IMR-90 (cell line): Measurements from ENCODE around the gene ASB5. TPM values are rescaled to one million over a fixed set of nuclear protein-coding genes. Genes with fewer than 3 reads are reported as not detected.
"Not testable (repeated sequence)": the region's sequence is repeated elsewhere in the genome, so short reads cannot be mapped to it uniquely, and the experiment has no call there.

Source experiments
- ATAC-seq: fragments of 200-7000 bp; cut with Tn5 transposase; 2 replicates; pipeline ENCODE4 v1.9.1; 2020; ENCODE audit warnings: low read depth, mild to moderate bottlenecking, moderate library complexity
- BruUV-seq: library from RNA; stranded (reverse); fragments of 400-500 nt; replicated peaks from 2 replicates; lab custom pipeline; 2021; lab: Mats Ljungman, UMichigan
- CTCF ChIA-PET: fragments of 300-600 bp; formaldehyde crosslinking; extraction: SDS; loops from one replicate; lab custom pipeline; 2021; ENCODE audit warnings: antibody characterized with exemption; lab: Yijun Ruan, JAX
- POLR2A ChIA-PET: fragments of 300-600 bp; sonication (Branson Sonifier 250); formaldehyde crosslinking; loops from one replicate; lab custom pipeline; 2022; ENCODE audit warnings: antibody characterized with exemption; ENCODE audit not compliant: unreplicated experiment; lab: Charles Lee
- DNase-seq: peaks from one replicate; pipeline ENCODE4 v3.0.0; 2013
- H2AFZ ChIP-seq: replicated peaks from 2 replicates; pipeline ENCODE3; 2013; ENCODE audit warnings: low read length, mild to moderate bottlenecking; ENCODE audit not compliant: poor library complexity
- H2AK5ac ChIP-seq: 2 replicates; pipeline ENCODE4 v1.6.1; 2013; ENCODE audit warnings: low read depth, low read length, inconsistent platforms
- H2AK9ac ChIP-seq: replicated peaks from 2 replicates; pipeline ENCODE3; 2013; ENCODE audit warnings: mild to moderate bottlenecking, low read depth, low read length, moderate library complexity; ENCODE audit not compliant: poor library complexity
- H2BK120ac ChIP-seq: 2 replicates; pipeline ENCODE4 v1.6.1; 2013; ENCODE audit warnings: low read depth, low read length, inconsistent platforms
- H2BK15ac ChIP-seq: 3 replicates; pipeline ENCODE4 v1.6.1; 2013; ENCODE audit warnings: low read depth, low read length, inconsistent platforms
- H2BK20ac ChIP-seq: 2 replicates; pipeline ENCODE4 v1.6.1; 2013; ENCODE audit warnings: low read depth, mild to moderate bottlenecking, inconsistent platforms, low read length, moderate library complexity
- H2BK5ac ChIP-seq: 2 replicates; pipeline ENCODE4 v1.6.1; 2013; ENCODE audit warnings: mild to moderate bottlenecking, low read depth, low read length, inconsistent platforms; ENCODE audit not compliant: poor library complexity, severe bottlenecking
- H3K14ac ChIP-seq: replicated peaks from 2 replicates; pipeline ENCODE4 v1.6.1; 2013; ENCODE audit warnings: low read depth, low read length, inconsistent platforms
- H3K18ac ChIP-seq: 2 replicates; pipeline ENCODE4 v1.6.1; 2013; ENCODE audit warnings: low read depth, low read length, control low read depth
- H3K23ac ChIP-seq: 2 replicates; pipeline ENCODE4 v1.6.1; 2013; ENCODE audit warnings: low read depth, low read length, inconsistent platforms
- H3K27ac ChIP-seq: 2 replicates; pipeline ENCODE4 v1.5.1; 2013; ENCODE audit warnings: mild to moderate bottlenecking, control low read depth, low read length; ENCODE audit not compliant: insufficient read depth
- H3K27me3 ChIP-seq: 2 replicates; pipeline ENCODE4 v1.6.1; 2013; ENCODE audit warnings: low read length; ENCODE audit not compliant: control insufficient read depth, insufficient read depth
- H3K36me3 ChIP-seq: 2 replicates; pipeline ENCODE4 v1.6.1; 2013; ENCODE audit warnings: low read length, mixed read lengths; ENCODE audit not compliant: control insufficient read depth, insufficient read depth
- H3K4ac ChIP-seq: 2 replicates; pipeline ENCODE4 v1.6.1; 2013; ENCODE audit warnings: low read depth, low read length, inconsistent platforms
- H3K4me1 ChIP-seq: 2 replicates; pipeline ENCODE4 v1.6.1; 2013; ENCODE audit warnings: low read length, mixed read lengths; ENCODE audit not compliant: control insufficient read depth, insufficient read depth
- H3K4me2 ChIP-seq: 2 replicates; pipeline ENCODE4 v1.6.1; 2013; ENCODE audit warnings: low read depth, mild to moderate bottlenecking, control low read depth, low read length, moderate library complexity
- H3K4me3 ChIP-seq: 2 replicates; pipeline ENCODE4 v1.5.1; 2013; ENCODE audit warnings: low read depth, mild to moderate bottlenecking, control low read depth, low read length, moderate library complexity; ENCODE audit not compliant: insufficient read depth
- H3K56ac ChIP-seq: 2 replicates; pipeline ENCODE4 v1.6.1; 2013; ENCODE audit warnings: low read length, inconsistent platforms; ENCODE audit not compliant: insufficient read depth; ENCODE audit errors: extremely low read depth
- H3K79me1 ChIP-seq, 2 experiments: 2 replicates each; pipeline ENCODE4 v1.6.1; 2013; ENCODE audit warnings: low read length in 2 of 2, inconsistent platforms in 1 of 2, low read depth in 1 of 2
- H3K9ac ChIP-seq: 2 replicates; pipeline ENCODE4 v1.6.1; 2013; ENCODE audit warnings: low read depth, low read length, control low read depth
- H3K9me1 ChIP-seq: 2 replicates; pipeline ENCODE4 v1.6.1; 2013; ENCODE audit warnings: low read length, inconsistent platforms; ENCODE audit not compliant: insufficient read depth
- H3K9me3 ChIP-seq: 2 replicates; pipeline ENCODE4 v1.6.1; 2013; ENCODE audit warnings: low read length; ENCODE audit not compliant: control insufficient read depth, insufficient read depth
- H4K20me1 ChIP-seq: 2 replicates; pipeline ENCODE4 v1.6.1; 2013; ENCODE audit warnings: low read length, inconsistent platforms; ENCODE audit not compliant: insufficient read depth
- H4K5ac ChIP-seq: 2 replicates; pipeline ENCODE4 v1.6.1; 2013; ENCODE audit warnings: mild to moderate bottlenecking, low read depth, low read length, control low read depth
- H4K8ac ChIP-seq, 2 experiments: 2 replicates each; pipeline ENCODE4 v1.6.1; 2013; ENCODE audit warnings: low read depth in 2 of 2, low read length in 2 of 2, control low read depth in 1 of 2, inconsistent platforms in 1 of 2
- H4K91ac ChIP-seq: 2 replicates; pipeline ENCODE4 v1.6.1; 2013; ENCODE audit warnings: low read depth, low read length, inconsistent platforms; ENCODE audit not compliant: insufficient read depth
- CEBPB ChIP-seq: IDR thresholded peaks from 2 replicates; pipeline ENCODE4 v1.6.1; 2012; ENCODE audit warnings: low read depth, low read length, improper control_type of control experiment
- RCOR1 ChIP-seq: IDR thresholded peaks from 2 replicates; pipeline ENCODE4 v1.6.1; 2012; ENCODE audit warnings: mild to moderate bottlenecking, low read length, improper control_type of control experiment; ENCODE audit not compliant: insufficient replicate concordance
- WGBS, 2 experiments: methylation state at CpG; one replicate each; pipeline versions ENCODE4 v1.1.5 to v1.1.7; 2013; ENCODE audit warnings: missing lambda C conversion rate in 2 of 2; ENCODE audit not compliant: insufficient read length in 1 of 2; ENCODE audit errors: extremely low coverage in 2 of 2; 5-methylcytosine and 5-hydroxymethylcytosine counted together
- dilution Hi-C: fragments of 300-500 bp; cut with HindIII; formaldehyde crosslinking; loops from one replicate; pipeline ENCODE4 v1.14.3; 2018; ENCODE audit warnings: low sequenced_read_pairs; ENCODE audit not compliant: unreplicated experiment
- in situ Hi-C: fragments of 300-500 bp; cut with MboI; formaldehyde crosslinking; loops from 3 replicates; pipeline ENCODE4 v1.14.3; 2019; ENCODE audit warnings: low sequenced_read_pairs, inconsistent platforms, mixed read lengths
- intact Hi-C: fragments of 100-400 bp; cut with micrococcal nuclease; formaldehyde crosslinking; loops from 2 replicates; pipeline ENCODE4 v1.10.0; 2022
- polyA plus RNA-seq, 3 experiments: library from polyadenylated mRNA; depleted of rRNA; stranded (reverse); fragments of >200 nt; gene quantifications; 2 replicates each; pipeline ENCODE4 v1.2.3, GENCODE V29; 2012; ENCODE audit warnings: low replicate concordance in 1 of 3
- total RNA-seq: library from RNA; depleted of rRNA; stranded (reverse); fragments of >200 nt; gene quantifications from 2 replicates; pipeline ENCODE4 v1.2.3, GENCODE V29; 2012
- TF ChIP-seq, protein P1 (sequence below): fragments of 150-350 bp; IDR thresholded peaks from 2 replicates; pipeline ENCODE4 v1.6.1; 2016; ENCODE audit warnings: low read depth, mild to moderate bottlenecking, low read length, moderate library complexity, borderline replicate concordance

The ASB5 gene
- total and polyA plus RNA-seq, 2 of the 4 experiments (the other 2 are of a cell fraction) = 0.18 to 0.21 TPM

DNA sequence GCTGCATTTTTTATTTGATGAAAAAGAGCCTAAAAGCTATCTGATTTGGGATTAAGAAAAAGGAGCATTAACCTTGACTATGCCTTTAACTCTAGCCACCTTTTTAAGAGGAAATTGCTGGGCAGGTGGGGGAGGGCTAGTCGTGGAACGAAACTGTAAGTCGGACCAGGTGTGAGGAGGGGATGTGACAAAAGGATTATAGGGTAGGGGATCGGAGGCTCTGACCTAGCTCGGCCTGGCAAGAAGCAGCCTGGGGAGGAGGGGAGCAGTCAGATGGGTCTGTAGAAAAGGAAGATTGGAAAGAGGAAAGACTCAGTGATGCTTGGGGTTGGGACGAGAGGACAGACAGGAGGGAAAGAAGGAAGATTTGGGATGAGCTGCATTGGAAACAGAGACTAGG is 29.6 kb upstream of the ASB5 start:
- dilution Hi-C loops = no loop called here
- WGBS, 2 experiments = 85% methylated on average over 5 of the region's 6 CpGs; no CpG with 5 or more reads in 1 of the 2 experiments
- BruUV-seq = no TSS peak

DNA sequence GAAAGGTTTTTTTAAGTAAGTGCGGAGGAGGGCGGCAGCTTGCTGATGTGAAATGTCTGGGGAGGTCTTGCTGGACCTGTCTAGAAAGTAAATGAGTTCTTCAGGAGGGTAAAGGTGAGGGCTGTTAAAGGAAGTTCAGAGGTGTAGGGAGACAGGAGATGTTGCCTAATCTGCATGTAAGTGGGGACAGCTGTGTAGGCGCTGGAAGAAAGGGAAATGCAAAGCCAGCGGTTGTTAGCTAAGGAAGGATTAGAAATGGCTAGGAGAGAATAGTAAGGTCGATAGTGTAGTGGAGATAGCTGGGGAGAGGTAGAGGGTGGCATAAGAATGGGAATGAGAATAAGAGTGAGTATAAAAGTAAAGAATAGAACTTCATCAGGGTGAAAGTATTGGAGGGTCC is 26.9 kb upstream of the ASB5 start:
- H4K91ac ChIP-seq, H3K9me1 ChIP-seq, POLR2A ChIA-PET, H3K9me3 ChIP-seq, H3K4me3 ChIP-seq, BruUV-seq, H3K18ac ChIP-seq, H4K5ac ChIP-seq, H2BK20ac ChIP-seq, H3K27me3 ChIP-seq, dilution Hi-C loops, H4K20me1 ChIP-seq, H2AK9ac ChIP-seq, H3K23ac ChIP-seq, in situ Hi-C loops, H3K4ac ChIP-seq, H2AFZ ChIP-seq, H3K9ac ChIP-seq, H2BK5ac ChIP-seq, H3K79me1 ChIP-seq, H3K4me2 ChIP-seq, H3K27ac ChIP-seq, H3K14ac ChIP-seq, H3K36me3 ChIP-seq, CTCF ChIA-PET, ATAC-seq, H2BK15ac ChIP-seq, DNase-seq, H2AK5ac ChIP-seq, H4K8ac ChIP-seq, H3K4me1 ChIP-seq, H2BK120ac ChIP-seq, H3K56ac ChIP-seq, intact Hi-C loops: not testable (repeated sequence)
- 54% methylated on average over 2 of the region's 5 CpGs; no CpG with 5 or more reads in 1 of the 2 experiments for WGBS, 2 experiments

More for the DNA sequence above, 29.6 kb upstream of the ASB5 start:
- no peak for DNase-seq
- H2BK120ac ChIP-seq = no peak overlapping the region
- ATAC-seq = no peak
- no peak overlapping the region for H4K91ac ChIP-seq
- no peak overlapping the region for H3K4me2 ChIP-seq
- H4K8ac ChIP-seq = peak overlapping the region in 1 of 2 experiments; percentile 17; a peak in 1 of 4 replicates
- H2AFZ ChIP-seq = no peak overlapping the region
- no peak overlapping the region for H2BK15ac ChIP-seq
- H3K27ac ChIP-seq = no peak overlapping the region
- no peak overlapping the region for H2BK20ac ChIP-seq
- no peak overlapping the region for H2AK9ac ChIP-seq
- peaks cover 5% of the 10 kb centered on the region for H3K4me1 ChIP-seq
- H3K14ac ChIP-seq = no peak overlapping the region
- no peak overlapping the region for H4K5ac ChIP-seq
- TF ChIP-seq RCOR1 (no peak), CEBPB (no peak)
- TF ChIP-seq, protein P1, sequence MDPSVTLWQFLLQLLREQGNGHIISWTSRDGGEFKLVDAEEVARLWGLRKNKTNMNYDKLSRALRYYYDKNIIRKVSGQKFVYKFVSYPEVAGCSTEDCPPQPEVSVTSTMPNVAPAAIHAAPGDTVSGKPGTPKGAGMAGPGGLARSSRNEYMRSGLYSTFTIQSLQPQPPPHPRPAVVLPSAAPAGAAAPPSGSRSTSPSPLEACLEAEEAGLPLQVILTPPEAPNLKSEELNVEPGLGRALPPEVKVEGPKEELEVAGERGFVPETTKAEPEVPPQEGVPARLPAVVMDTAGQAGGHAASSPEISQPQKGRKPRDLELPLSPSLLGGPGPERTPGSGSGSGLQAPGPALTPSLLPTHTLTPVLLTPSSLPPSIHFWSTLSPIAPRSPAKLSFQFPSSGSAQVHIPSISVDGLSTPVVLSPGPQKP = no peak
- no peak overlapping the region for H3K4me3 ChIP-seq
- ChIA-PET POLR2A (no interaction called here), CTCF (no interaction called here)
- no peak overlapping the region for H2AK5ac ChIP-seq
- H3K9me3 ChIP-seq = no peaks in the 10 kb centered on the region
- no peak overlapping the region for H3K9ac ChIP-seq
- no peak overlapping the region for H3K56ac ChIP-seq
- no peak overlapping the region for H3K4ac ChIP-seq
- no peak overlapping the region for H3K18ac ChIP-seq
- H3K79me1 ChIP-seq = no peaks in the 10 kb centered on the region
- no peaks in the 10 kb centered on the region for H3K36me3 ChIP-seq
- intact Hi-C loops (no loop called here), in situ Hi-C loops (no loop called here)
- no peak overlapping the region for H2BK5ac ChIP-seq
- peaks cover 3% of the 10 kb centered on the region; the same call in 1 of the 2 replicates for H3K9me1 ChIP-seq
- no peaks in the 10 kb centered on the region for H3K27me3 ChIP-seq
- no peaks in the 10 kb centered on the region for H4K20me1 ChIP-seq
- no peak overlapping the region for H3K23ac ChIP-seq
